Fibroblast of lung (primary cell): ENCODE measurements around the gene NLGN1. TPM values are rescaled to one million over a fixed set of nuclear protein-coding genes. Genes with fewer than 3 reads are reported as not detected.

Experiments
- DNase-seq, 2 donors: peaks; one replicate each; pipeline versions ENCODE4 v3.0.0 to v3.0.0-alpha.2; 2010; ENCODE audit warnings: low read depth in 2 of 2
- H2AFZ ChIP-seq: 2 replicates; pipeline ENCODE4 v1.5.1; 2012; ENCODE audit warnings: low read length, control low read depth, inconsistent platforms
- H3K27ac ChIP-seq: 2 replicates; pipeline ENCODE4 v1.5.1; 2011; ENCODE audit warnings: low read length, control low read depth; ENCODE audit not compliant: insufficient read depth
- H3K27me3 ChIP-seq: 2 replicates; pipeline ENCODE4 v1.5.1; 2011; ENCODE audit warnings: mild to moderate bottlenecking, low read length; ENCODE audit not compliant: control insufficient read depth, insufficient read depth
- H3K36me3 ChIP-seq: 2 replicates; pipeline ENCODE4 v1.5.1; 2011; ENCODE audit warnings: low read length; ENCODE audit not compliant: control insufficient read depth, insufficient read depth
- H3K4me1 ChIP-seq: 2 replicates; pipeline ENCODE4 v1.5.1; 2011; ENCODE audit warnings: low read length; ENCODE audit not compliant: control insufficient read depth, insufficient read depth; ENCODE audit errors: extremely low read depth
- H3K4me2 ChIP-seq: 2 replicates; pipeline ENCODE4 v1.5.1; 2011; ENCODE audit warnings: low read length, control low read depth; ENCODE audit not compliant: insufficient read depth; ENCODE audit errors: extremely low read depth
- H3K4me3 ChIP-seq, 4 experiments: fragments of 200-600 bp in 1 of 4; sonication (generic) in 1 of 4; replicated peaks in 1 of 4; 2 replicates each; pipeline ENCODE4 v1.5.1; 2011 to 2016; ENCODE audit warnings: low read length in 4 of 4, low read depth in 3 of 4, mild to moderate bottlenecking in 3 of 4, control low read depth in 2 of 4, inconsistent platforms in 1 of 4, mixed read lengths in 1 of 4; ENCODE audit not compliant: insufficient read depth in 1 of 4; ENCODE audit errors: control extremely low read depth in 1 of 4
- H3K79me2 ChIP-seq: 2 replicates; pipeline ENCODE4 v1.5.1; 2012; ENCODE audit warnings: mild to moderate bottlenecking, low read length, inconsistent platforms; ENCODE audit not compliant: control insufficient read depth, insufficient read depth
- H3K9ac ChIP-seq: 2 replicates; pipeline ENCODE4 v1.5.1; 2011; ENCODE audit warnings: mild to moderate bottlenecking, low read length, control low read depth; ENCODE audit not compliant: insufficient read depth
- H3K9me3 ChIP-seq: 2 replicates; pipeline ENCODE4 v1.5.1; 2012; ENCODE audit warnings: low read depth, low read length; ENCODE audit not compliant: control insufficient read depth, insufficient read depth
- H4K20me1 ChIP-seq: 2 replicates; pipeline ENCODE4 v1.5.1; 2011; ENCODE audit warnings: low read length; ENCODE audit not compliant: control insufficient read depth, insufficient read depth; ENCODE audit errors: extremely low read depth
- CTCF ChIP-seq, 2 donors: IDR thresholded peaks in 1 of 2; conservative IDR thresholded peaks in 1 of 2; 1 replicate in 1 of 2; 2 replicates in 1 of 2; pipeline ENCODE4 v1.5.1; 2011 to 2012; ENCODE audit warnings: low read length in 2 of 2, control low read depth in 1 of 2, inconsistent platforms in 1 of 2, low read depth in 1 of 2, mild to moderate bottlenecking in 1 of 2
- EZH2 ChIP-seq: IDR thresholded peaks from 2 replicates; pipeline ENCODE4 v1.5.1; 2012; ENCODE audit warnings: low read length, control low read depth, mild to moderate bottlenecking; ENCODE audit errors: missing control alignments
- polyA plus RNA-seq, 2 donors: library from polyadenylated mRNA; depleted of rRNA in 1 of 2; stranded (reverse) in 1 of 2; unstranded in 1 of 2; fragments of >200 nt; gene quantifications; 2 replicates each; pipeline ENCODE4 v1.2.1, GENCODE V29; 2011 to 2012; ENCODE audit warnings: missing spikeins in 1 of 2
- total RNA-seq: library from RNA; depleted of rRNA; stranded (reverse); fragments of >200 nt; gene quantifications from 2 replicates; pipeline ENCODE4 v1.2.1, GENCODE V29; 2014

NLGN1 gene
- total and polyA plus RNA-seq, 2 donors (not counting 1 experiment from before 2014, with no cell fraction given): 0.61 to 2.1 TPM

- H3K4me1 ChIP-seq: no peaks in the 10 kb centered on the region
- no peak for DNase-seq
- TF ChIP-seq CTCF (conservative IDR thresholded peaks at IDR 0.05 in 1 of 2, IDR thresholded peaks at IDR 0.05 in 1 of 2; ENCODE audit: low read depth in 1 of 2, low read length in 2 of 2): no peak
- no peak for TF ChIP-seq EZH2
Measured at GRCh38 chr3:173617490-173617889, 219.9 kb downstream of the NLGN1 start.

GRCh38 chr3:173618148-173618547 lies 220.6 kb downstream of the NLGN1 start:
- DNase-seq: no peak
- no peaks in the 10 kb centered on the region for H4K20me1 ChIP-seq
- no peak overlapping the region for H3K27ac ChIP-seq
- no peaks in the 10 kb centered on the region for H3K27me3 ChIP-seq
- no peak overlapping the region for H3K9ac ChIP-seq
- no peak for TF ChIP-seq CTCF (conservative IDR thresholded peaks at IDR 0.05 in 1 of 2, IDR thresholded peaks at IDR 0.05 in 1 of 2; ENCODE audit: low read depth in 1 of 2, low read length in 2 of 2)
- no peak for TF ChIP-seq EZH2
- H3K36me3 ChIP-seq: no peaks in the 10 kb centered on the region
- H3K4me2 ChIP-seq: no peak overlapping the region
- no peaks in the 10 kb centered on the region for H3K79me2 ChIP-seq
- no peaks in the 10 kb centered on the region for H3K4me1 ChIP-seq
- H3K4me3 ChIP-seq: no peak overlapping the region
- no peak overlapping the region for H2AFZ ChIP-seq
- H3K9me3 ChIP-seq: no peaks in the 10 kb centered on the region

More at GRCh38 chr3:173617490-173617889, 219.9 kb downstream of the NLGN1 start:
- no peaks in the 10 kb centered on the region for H3K9me3 ChIP-seq
- H3K4me3 ChIP-seq: no peak overlapping the region
- no peak overlapping the region for H3K9ac ChIP-seq
- H3K4me2 ChIP-seq: no peak overlapping the region
- H4K20me1 ChIP-seq: no peaks in the 10 kb centered on the region
- H2AFZ ChIP-seq: no peak overlapping the region
- H3K27ac ChIP-seq: no peak overlapping the region
- H3K36me3 ChIP-seq: no peaks in the 10 kb centered on the region
- no peaks in the 10 kb centered on the region for H3K79me2 ChIP-seq
- no peaks in the 10 kb centered on the region for H3K27me3 ChIP-seq

- H3K4me1 ChIP-seq: no peaks in the 10 kb centered on the region
- no peak overlapping the region for H3K27ac ChIP-seq
- H3K36me3 ChIP-seq: no peaks in the 10 kb centered on the region
- H2AFZ ChIP-seq: no peak overlapping the region
- H3K4me2 ChIP-seq: no peak overlapping the region
- H4K20me1 ChIP-seq: no peaks in the 10 kb centered on the region
- DNase-seq: no peak
- TF ChIP-seq CTCF (conservative IDR thresholded peaks at IDR 0.05 in 1 of 2, IDR thresholded peaks at IDR 0.05 in 1 of 2; ENCODE audit: low read depth in 1 of 2, low read length in 2 of 2) (no peak), EZH2 (no peak)
- H3K9me3 ChIP-seq: no peaks in the 10 kb centered on the region
- H3K4me3 ChIP-seq: no peak overlapping the region
- H3K27me3 ChIP-seq: no peaks in the 10 kb centered on the region
- H3K9ac ChIP-seq: no peak overlapping the region
- H3K79me2 ChIP-seq: no peaks in the 10 kb centered on the region
Measured at GRCh38 chr3:173618703-173619102, 221.2 kb downstream of the NLGN1 start.
